ENCODE results near the gene C5. TPM values are rescaled to one million over a fixed set of nuclear protein-coding genes. Genes with fewer than 3 reads are reported as not detected.

The C5 gene
- total RNA-seq, 1 donor from 2014 or later, result 37.8 TPM

- no peaks in the 10 kb centered on the region for H3K27me3 ChIP-seq
- H3K9me3 ChIP-seq, result no peaks in the 10 kb centered on the region
- H3K36me3 ChIP-seq, result no peaks in the 10 kb centered on the region
- H3K4me3 ChIP-seq, result no peak overlapping the region
- intact Hi-C loops (cut with DNase I), result no loop called here
- DNase-seq (no peak), ATAC-seq (peak; percentile 21)
- no peak overlapping the region for H3K27ac ChIP-seq
- no peaks in the 10 kb centered on the region for H3K4me1 ChIP-seq
- TF ChIP-seq CTCF (IDR thresholded peaks at IDR 0.05), result no peak
Observed at GRCh38 chr9:120999317-120999716, 50.8 kb downstream of the C5 start.

GRCh38 chr9:120998111-120998510 is 52.0 kb downstream of the C5 start:
- H3K27me3 ChIP-seq, result no peaks in the 10 kb centered on the region
- no peak overlapping the region for H3K27ac ChIP-seq
- H3K4me1 ChIP-seq, result no peaks in the 10 kb centered on the region
- no peak overlapping the region for H3K4me3 ChIP-seq
- DNase-seq (no peak), ATAC-seq (no peak)
- no peak for TF ChIP-seq CTCF (IDR thresholded peaks at IDR 0.05)
- intact Hi-C loops (cut with DNase I), result no loop called here
- no peaks in the 10 kb centered on the region for H3K36me3 ChIP-seq
- H3K9me3 ChIP-seq, result no peaks in the 10 kb centered on the region

GRCh38 chr9:120997502-120997901 is 52.6 kb downstream of the C5 start:
- Histone ChIP-seq H3K4me1 (no peaks in the 10 kb centered on the region), H3K4me3 (no peak overlapping the region), H3K9me3 (no peaks in the 10 kb centered on the region), H3K36me3 (no peaks in the 10 kb centered on the region), H3K27me3 (no peaks in the 10 kb centered on the region), H3K27ac (no peak overlapping the region)
- no peak for TF ChIP-seq CTCF (IDR thresholded peaks at IDR 0.05)
- DNase-seq, result no peak
- intact Hi-C loops (cut with DNase I), result no loop called here
- ATAC-seq, result no peak

- H3K36me3 ChIP-seq, result no peaks in the 10 kb centered on the region
- no peak overlapping the region for H3K4me3 ChIP-seq
- ATAC-seq, result no peak
- no peaks in the 10 kb centered on the region for H3K9me3 ChIP-seq
- no peak for DNase-seq
- no peaks in the 10 kb centered on the region for H3K27me3 ChIP-seq
- no peaks in the 10 kb centered on the region for H3K4me1 ChIP-seq
- intact Hi-C loops (cut with DNase I), result no loop called here
- H3K27ac ChIP-seq, result no peak overlapping the region
- no peak for TF ChIP-seq CTCF (IDR thresholded peaks at IDR 0.05)
Observed at GRCh38 chr9:120996409-120996808, 53.7 kb downstream of the C5 start.

GRCh38 chr9:120989065-120989464 is 61.0 kb downstream of the C5 start:
- Histone ChIP-seq H3K27ac (no peak overlapping the region), H3K4me1 (peaks cover 4% of the 10 kb centered on the region), H3K36me3 (no peaks in the 10 kb centered on the region), H3K9me3 (no peaks in the 10 kb centered on the region), H3K27me3 (no peaks in the 10 kb centered on the region), H3K4me3 (no peak overlapping the region)
- intact Hi-C loops (cut with DNase I), result no loop called here
- no peak for TF ChIP-seq CTCF (IDR thresholded peaks at IDR 0.05)
- DNase-seq (no peak), ATAC-seq (no peak)

GRCh38 chr9:120985819-120986222 is 64.3 kb downstream of the C5 start:
- Histone ChIP-seq H3K9me3 (no peaks in the 10 kb centered on the region), H3K27ac (no peak overlapping the region), H3K36me3 (no peaks in the 10 kb centered on the region), H3K4me1 (peaks cover 4% of the 10 kb centered on the region), H3K27me3 (no peaks in the 10 kb centered on the region), H3K4me3 (no peak overlapping the region)
- peak; percentile 62 for ATAC-seq
- DNase-seq, result no peak
- intact Hi-C loops (cut with DNase I), result no loop called here
- peak; percentile 52 for TF ChIP-seq CTCF (IDR thresholded peaks at IDR 0.05)

Measured in upper lobe of right lung (tissue), 1 donor.